Measurements from ENCODE around the gene ARL5A.

DNA sequence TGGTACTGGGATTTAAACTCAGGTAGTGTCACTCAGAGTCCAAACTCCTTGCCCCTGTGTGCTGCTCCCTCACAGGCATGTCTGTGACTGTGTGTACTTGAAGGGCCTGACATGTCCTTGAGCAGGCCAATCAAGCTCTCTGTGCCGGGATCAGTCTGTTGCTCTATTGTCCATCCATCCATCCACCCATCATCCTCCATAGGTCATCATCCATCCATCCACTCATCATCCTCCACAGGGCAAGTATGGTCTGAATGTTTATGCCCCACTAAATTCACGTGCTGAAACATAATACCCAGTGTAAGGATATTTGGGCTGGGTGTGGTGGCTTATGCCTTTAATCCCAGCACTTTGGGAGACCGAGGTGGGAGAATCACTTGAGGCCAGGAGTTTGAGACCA, 69.5 kb downstream of the ARL5A start:
- TF ChIP-seq CTCF (IDR thresholded peaks at IDR 0.05) = no peak
- TF ChIP-seq EP300 (IDR thresholded peaks at IDR 0.05) = no peak

All from ovary (tissue), 3 donors.